Measurements from ENCODE around the gene FAM89B.
A peak's percentile ranks its signal among the peaks of the same experiment; 100 is the strongest.

FAM89B gene

DNA sequence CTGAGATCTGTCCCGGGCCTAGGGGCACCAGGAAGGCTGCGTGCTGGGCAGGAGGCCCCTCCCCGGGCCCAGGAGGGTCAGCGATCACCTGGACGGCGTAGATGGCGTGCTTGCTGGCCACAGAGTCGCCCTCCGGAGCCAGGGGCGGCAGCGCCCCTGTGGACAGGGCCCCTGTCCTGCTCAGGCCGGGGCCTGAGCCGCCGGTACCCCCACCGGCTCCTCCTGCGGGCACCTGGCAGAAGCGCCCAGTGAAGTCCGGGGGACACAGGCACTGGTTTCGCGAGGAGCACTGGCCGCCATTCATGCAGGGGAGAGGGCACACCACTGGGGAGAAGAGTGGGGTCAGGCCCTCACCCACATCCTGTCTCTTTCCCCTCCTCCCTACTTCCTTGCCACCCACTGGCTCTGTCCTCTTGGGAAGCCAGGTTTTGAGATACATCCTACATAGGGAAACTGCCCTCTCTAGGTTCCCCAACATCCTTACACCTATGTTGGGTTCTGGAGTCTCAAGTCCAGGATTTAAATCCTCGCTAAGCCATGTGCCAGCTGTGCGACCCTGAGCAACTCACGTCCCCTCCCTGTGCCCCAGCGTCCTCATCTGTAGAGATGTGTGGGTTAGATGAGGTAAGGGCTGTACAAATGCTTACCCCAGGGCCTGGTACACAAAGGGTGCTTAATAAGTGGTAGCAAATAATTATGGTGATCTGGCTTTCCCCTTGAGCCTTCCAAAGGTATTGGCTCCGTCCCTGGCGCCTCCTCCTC lies 18.1 kb upstream of the FAM89B start:
- no peaks in the 10 kb centered on the region for H3K27me3 ChIP-seq
- no peak for DNase-seq
- H3K4me1 ChIP-seq: peaks cover 0 to 50% (median 45%) of the 10 kb centered on the region in 4 donors
- TF ChIP-seq, protein P1, sequence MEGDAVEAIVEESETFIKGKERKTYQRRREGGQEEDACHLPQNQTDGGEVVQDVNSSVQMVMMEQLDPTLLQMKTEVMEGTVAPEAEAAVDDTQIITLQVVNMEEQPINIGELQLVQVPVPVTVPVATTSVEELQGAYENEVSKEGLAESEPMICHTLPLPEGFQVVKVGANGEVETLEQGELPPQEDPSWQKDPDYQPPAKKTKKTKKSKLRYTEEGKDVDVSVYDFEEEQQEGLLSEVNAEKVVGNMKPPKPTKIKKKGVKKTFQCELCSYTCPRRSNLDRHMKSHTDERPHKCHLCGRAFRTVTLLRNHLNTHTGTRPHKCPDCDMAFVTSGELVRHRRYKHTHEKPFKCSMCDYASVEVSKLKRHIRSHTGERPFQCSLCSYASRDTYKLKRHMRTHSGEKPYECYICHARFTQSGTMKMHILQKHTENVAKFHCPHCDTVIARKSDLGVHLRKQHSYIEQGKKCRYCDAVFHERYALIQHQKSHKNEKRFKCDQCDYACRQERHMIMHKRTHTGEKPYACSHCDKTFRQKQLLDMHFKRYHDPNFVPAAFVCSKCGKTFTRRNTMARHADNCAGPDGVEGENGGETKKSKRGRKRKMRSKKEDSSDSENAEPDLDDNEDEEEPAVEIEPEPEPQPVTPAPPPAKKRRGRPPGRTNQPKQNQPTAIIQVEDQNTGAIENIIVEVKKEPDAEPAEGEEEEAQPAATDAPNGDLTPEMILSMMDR (IDR thresholded peaks at IDR 0.05): no peak
- no peaks in the 10 kb centered on the region for H3K9me3 ChIP-seq
- no peak overlapping the region for H3K4me3 ChIP-seq
- peak overlapping the region; percentile 96 to 98 for H3K27ac ChIP-seq
- intact Hi-C loops (cut with DNase I; ENCODE audit: low total_unique reads): no loop called here
- H3K36me3 ChIP-seq: peaks cover 0 to 45% (median 33%) of the 10 kb centered on the region in 3 donors

DNA sequence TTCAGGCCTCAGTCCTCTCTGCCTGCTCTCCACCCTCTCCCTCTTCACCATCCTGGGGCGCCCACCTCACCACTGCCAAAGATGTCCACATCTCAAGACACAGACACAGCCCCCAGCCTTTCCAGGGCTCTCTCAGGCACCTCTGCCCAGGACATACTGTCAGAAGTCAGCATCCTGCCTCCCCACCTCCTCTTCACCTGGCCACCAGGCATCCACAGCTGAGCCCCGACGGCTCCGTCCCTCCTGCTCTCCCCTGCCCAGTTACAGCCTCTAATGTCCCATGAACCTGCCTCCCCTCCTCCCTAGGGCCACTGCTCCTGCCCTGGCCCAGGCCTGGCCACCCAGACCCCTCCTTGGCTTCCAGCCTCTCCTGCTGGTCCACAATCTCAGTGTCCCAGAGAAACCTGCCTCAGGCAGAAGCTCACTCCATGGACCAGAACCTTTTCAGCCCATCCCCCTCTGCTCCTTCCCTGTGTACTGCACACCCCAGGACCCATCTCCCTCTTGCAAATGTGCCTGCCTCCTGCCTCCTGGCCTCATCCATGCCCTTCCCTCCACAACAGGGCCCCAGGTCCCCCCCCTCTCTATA lies 17.4 kb upstream of the FAM89B start:
- peaks cover 0 to 57% (median 52%) of the 10 kb centered on the region in 4 donors for H3K4me1 ChIP-seq

DNA sequence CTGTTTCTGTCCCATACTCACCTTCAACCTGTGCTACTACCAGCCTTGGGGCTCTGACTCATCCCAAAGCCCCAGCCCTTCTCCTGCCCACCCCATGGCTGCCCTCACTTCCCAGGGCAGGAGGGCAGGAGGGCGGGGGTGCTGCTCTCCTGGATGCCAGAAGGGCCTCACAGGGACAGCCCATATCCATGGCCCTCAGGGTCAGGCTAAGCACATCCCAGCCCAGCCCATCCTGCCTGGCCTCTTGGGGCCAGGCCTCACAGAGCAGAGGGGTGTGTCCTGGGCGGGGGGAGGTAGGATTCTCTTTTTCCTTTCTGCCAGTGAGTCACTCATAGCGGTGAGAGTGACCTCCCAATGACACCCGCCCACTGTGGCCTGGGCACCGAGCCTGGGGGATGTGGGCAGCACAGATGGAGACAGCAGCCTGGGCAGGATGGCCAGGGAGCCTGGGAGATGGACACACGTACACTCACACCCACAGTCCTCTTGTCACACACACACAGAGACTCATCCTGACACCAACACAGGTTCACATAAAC lies 16.6 kb upstream of the FAM89B start:
- intact Hi-C loops (cut with DNase I; ENCODE audit: low total_unique reads): no loop called here
- H3K27me3 ChIP-seq: no peaks in the 10 kb centered on the region
- DNase-seq: peak; percentile 71 to 86
- peak overlapping the region in 1 of 2 donors; percentile 75 for H3K4me3 ChIP-seq
- peaks cover 0 to 34% (median 32%) of the 10 kb centered on the region in 3 donors for H3K36me3 ChIP-seq
- H3K4me1 ChIP-seq: peaks cover 5 to 65% (median 61%) of the 10 kb centered on the region in 4 donors
- H3K9me3 ChIP-seq: no peaks in the 10 kb centered on the region
- TF ChIP-seq, protein P1 (IDR thresholded peaks at IDR 0.05): no peak
- peak overlapping the region; percentile 96 to 98 for H3K27ac ChIP-seq

More for the DNA sequence above, 17.4 kb upstream of the FAM89B start:
- H3K27ac ChIP-seq: peak overlapping the region; percentile 96 to 98
- no peaks in the 10 kb centered on the region for H3K9me3 ChIP-seq
- intact Hi-C loops (cut with DNase I; ENCODE audit: low total_unique reads): no loop called here
- H3K4me3 ChIP-seq: no peak overlapping the region
- H3K36me3 ChIP-seq: peaks cover 0 to 41% (median 33%) of the 10 kb centered on the region in 3 donors
- no peak for DNase-seq
- TF ChIP-seq, protein P1 (IDR thresholded peaks at IDR 0.05): no peak
- no peaks in the 10 kb centered on the region for H3K27me3 ChIP-seq

DNA sequence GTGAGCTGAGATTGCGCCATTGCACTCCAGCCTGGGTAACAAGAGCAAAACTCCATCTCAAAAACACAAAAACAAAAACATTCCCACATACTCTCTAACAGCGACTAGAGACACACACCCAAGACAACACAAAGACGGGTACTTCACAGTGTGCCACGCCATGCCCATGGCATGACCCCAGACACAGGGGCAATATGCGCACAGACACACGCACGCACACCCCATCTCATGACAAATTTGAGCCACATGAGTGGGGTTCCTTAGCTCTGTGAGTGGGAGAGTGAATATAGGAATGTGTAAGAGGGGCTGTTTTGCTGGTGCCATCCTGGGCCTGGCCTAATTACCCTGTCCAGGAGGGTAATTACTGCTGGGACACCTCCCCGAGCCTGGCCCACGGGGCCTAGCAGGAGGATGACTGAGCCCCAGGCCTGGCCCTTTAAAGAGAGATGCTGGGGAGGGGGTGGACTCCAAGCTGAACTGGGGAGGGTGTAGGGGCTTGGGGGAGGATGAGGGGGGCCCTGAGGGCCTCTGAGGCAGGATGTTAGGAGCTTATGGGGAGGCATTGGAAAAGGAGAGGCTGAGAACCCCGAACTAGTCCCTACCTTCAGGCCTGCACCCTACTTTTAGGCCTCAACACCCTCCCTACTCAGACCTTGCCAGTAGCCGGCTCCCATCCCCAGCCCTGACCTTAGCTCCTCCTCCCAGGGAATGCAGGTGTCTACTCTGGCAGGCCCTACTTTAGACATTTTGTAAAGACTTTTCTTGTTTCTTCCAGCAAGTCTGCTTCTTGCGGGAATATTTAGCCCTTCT lies 15.7 kb upstream of the FAM89B start:
- peak overlapping the region; percentile 96 to 98 for H3K27ac ChIP-seq
- no peaks in the 10 kb centered on the region for H3K27me3 ChIP-seq
- intact Hi-C loops (cut with DNase I; ENCODE audit: low total_unique reads): no loop called here
- DNase-seq: no peak
- peaks cover 9 to 73% (median 66%) of the 10 kb centered on the region in 4 donors for H3K4me1 ChIP-seq
- H3K9me3 ChIP-seq: no peaks in the 10 kb centered on the region
- peak overlapping the region; percentile 58 to 75 for H3K4me3 ChIP-seq
- TF ChIP-seq, protein P1 (IDR thresholded peaks at IDR 0.05): no peak
- H3K36me3 ChIP-seq: peaks cover 0 to 24% (median 22%) of the 10 kb centered on the region in 3 donors

DNA sequence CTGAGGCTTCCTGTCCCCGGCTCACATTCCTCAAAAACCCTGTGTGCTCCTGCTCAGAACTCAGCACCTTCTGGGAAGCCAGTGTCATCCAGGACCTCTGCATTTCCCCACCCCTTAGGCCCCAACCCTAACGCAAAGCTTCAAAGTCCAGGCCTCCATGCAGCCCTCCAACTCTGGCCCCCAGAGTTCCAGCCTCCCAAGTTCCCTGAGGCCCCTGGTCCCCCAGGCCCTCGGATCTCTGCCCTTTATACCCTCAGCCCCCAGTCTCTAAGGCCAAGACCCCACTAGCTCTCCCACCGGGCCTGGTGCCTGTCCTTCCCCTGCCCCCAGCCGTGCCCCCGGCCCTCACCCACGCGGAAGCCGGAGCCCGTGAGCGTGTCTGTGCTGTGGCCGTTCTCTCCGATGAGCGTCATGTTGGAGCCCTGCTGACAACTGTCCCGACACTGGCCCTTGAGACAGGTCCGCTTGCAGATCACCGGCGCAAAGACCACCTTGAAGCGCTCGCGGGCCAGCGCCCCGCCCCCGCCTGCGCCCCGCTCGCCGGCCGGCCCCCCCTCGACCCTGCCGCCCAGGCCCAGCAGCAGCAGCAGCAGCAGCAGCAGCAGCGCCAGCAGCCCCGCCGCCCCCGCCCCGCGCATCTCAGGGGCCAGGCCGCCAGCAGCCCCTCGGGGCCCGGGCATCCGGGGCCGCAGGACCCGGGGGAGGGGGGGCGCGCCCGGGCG lies 14.9 kb upstream of the FAM89B start:
- H3K9me3 ChIP-seq: no peaks in the 10 kb centered on the region
- TF ChIP-seq, protein P1 (IDR thresholded peaks at IDR 0.05): no peak
- H3K4me1 ChIP-seq: peaks cover 9 to 73% (median 66%) of the 10 kb centered on the region in 4 donors
- no peaks in the 10 kb centered on the region for H3K27me3 ChIP-seq
- intact Hi-C loops (cut with DNase I; ENCODE audit: low total_unique reads): no loop called here
- H3K27ac ChIP-seq: peak overlapping the region; percentile 96 to 98
- peak in 1 of 2 donors; percentile 74 for DNase-seq
- peaks cover 0 to 18% (median 17%) of the 10 kb centered on the region in 3 donors for H3K36me3 ChIP-seq
- H3K4me3 ChIP-seq: peak overlapping the region; percentile 58 to 75
